22Rv1 (cell line): ENCODE data around the gene KPNB1.

Experiments
- CTCF ChIP-seq: fragments of 450-650 bp; IDR thresholded peaks from 2 replicates; pipeline ENCODE4 v1.5.1; 2017; ENCODE audit warnings: mild to moderate bottlenecking
- ZFX ChIP-seq: fragments of 450-650 bp; IDR thresholded peaks from 2 replicates; pipeline ENCODE4 v1.6.1; 2017; ENCODE audit warnings: antibody characterized with exemption, borderline replicate concordance

GRCh38 chr17:47690121-47690520 lies 40.4 kb downstream of the KPNB1 start:
- TF ChIP-seq CTCF: no peak
- no peak for TF ChIP-seq ZFX
